H1 (cell line): Measurements from ENCODE around the gene RMND5B.

Source experiments
- BACH1 ChIP-seq: IDR thresholded peaks from 2 replicates; pipeline ENCODE4 v1.6.1; 2012; ENCODE audit warnings: low read length, improper control_type of control experiment
- CHD1 ChIP-seq: IDR thresholded peaks from 2 replicates; pipeline ENCODE4 v1.6.1; 2012; ENCODE audit warnings: low read depth, low read length, improper control_type of control experiment
- EP300 ChIP-seq, 2 experiments: IDR thresholded peaks; 1 replicate in 1 of 2; 2 replicates in 1 of 2; pipeline ENCODE4 v1.6.1; 2011 to 2012; ENCODE audit warnings: low read depth in 2 of 2, low read length in 2 of 2, mild to moderate bottlenecking in 2 of 2, borderline replicate concordance in 1 of 2, inconsistent platforms in 1 of 2, moderate library complexity in 1 of 2
- EZH2 ChIP-seq: fragments of 200-600 bp; sonication (generic); IDR thresholded peaks from 2 replicates; pipeline ENCODE4 v1.7.1; 2012; ENCODE audit warnings: low read depth, mild to moderate bottlenecking, moderate library complexity, low read length, inconsistent platforms; ENCODE audit not compliant: severe bottlenecking
- NANOG ChIP-seq: IDR thresholded peaks from 2 replicates; pipeline ENCODE4 v1.6.1; 2011; ENCODE audit warnings: low read length, low read depth, mild to moderate bottlenecking, inconsistent platforms; ENCODE audit not compliant: insufficient read depth, poor library complexity, severe bottlenecking
- POLR2A ChIP-seq, 2 experiments: IDR thresholded peaks; 1 replicate in 1 of 2; 2 replicates in 1 of 2; pipeline ENCODE4 v1.6.1; 2011; ENCODE audit warnings: low read depth in 2 of 2, low read length in 2 of 2, mild to moderate bottlenecking in 2 of 2; ENCODE audit errors: control extremely low read depth in 1 of 2
- POLR2AphosphoS5 ChIP-seq: IDR thresholded peaks from 2 replicates; pipeline ENCODE4 v1.6.1; 2011; ENCODE audit warnings: low read depth, low read length
- SAP30 ChIP-seq: fragments of 300-600 bp; sonication (generic); IDR thresholded peaks from 2 replicates; pipeline ENCODE4 v1.7.1; 2012; ENCODE audit warnings: low read length, moderate library complexity, mild to moderate bottlenecking, inconsistent platforms; ENCODE audit not compliant: insufficient read depth, insufficient replicate concordance
- TEAD4 ChIP-seq: IDR thresholded peaks from 2 replicates; pipeline ENCODE4 v1.6.1; 2012; ENCODE audit warnings: low read depth, low read length, inconsistent platforms, mixed read lengths
- TF ChIP-seq, protein P1 (sequence below), 3 experiments: IDR thresholded peaks; 1 replicate in 2 of 3; 2 replicates in 1 of 3; pipeline versions ENCODE4 v1.5.1 to v1.6.1; 2011; ENCODE audit warnings: low read length in 3 of 3, mild to moderate bottlenecking in 3 of 3, inconsistent platforms in 2 of 3, low read depth in 1 of 3, moderate library complexity in 1 of 3; ENCODE audit not compliant: insufficient read depth in 1 of 3; ENCODE audit errors: control extremely low read depth in 1 of 3
- TF ChIP-seq, protein P2 (sequence below): fragments of 300-600 bp; sonication (generic); IDR thresholded peaks from 2 replicates; pipeline ENCODE4 v1.7.1; 2012; ENCODE audit warnings: low read length, moderate library complexity, mild to moderate bottlenecking, inconsistent platforms; ENCODE audit not compliant: insufficient replicate concordance
- TF ChIP-seq, protein P3 (sequence below): IDR thresholded peaks from 2 replicates; pipeline ENCODE4 v1.6.1; 2011; ENCODE audit warnings: low read length, improper control_type of control experiment

DNA sequence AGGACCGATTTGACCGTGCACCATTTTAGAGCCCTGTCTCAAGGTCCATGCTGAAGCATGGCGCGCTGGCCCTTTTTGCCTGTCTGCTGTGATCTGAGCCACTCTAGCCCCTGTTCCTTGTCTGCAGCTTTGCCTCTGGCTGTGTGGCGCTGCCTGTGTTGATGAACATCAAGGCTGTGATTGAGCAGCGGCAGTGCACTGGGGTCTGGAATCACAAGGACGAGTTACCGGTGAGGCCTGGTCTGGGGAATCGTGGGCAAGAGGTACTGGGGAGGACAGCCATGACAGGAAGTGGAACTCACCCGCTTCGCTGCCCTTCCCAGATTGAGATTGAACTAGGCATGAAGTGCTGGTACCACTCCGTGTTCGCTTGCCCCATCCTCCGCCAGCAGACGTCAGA is 16.6 kb downstream of the RMND5B start:
- TF ChIP-seq EP300 (IDR thresholded peaks at IDR 0.05; ENCODE audit: borderline replicate concordance in 1 of 2, low read depth in 2 of 2, low read length in 2 of 2), result no peak
- no peak for TF ChIP-seq EZH2
- TF ChIP-seq TEAD4, result no peak
- no peak for TF ChIP-seq SAP30
- TF ChIP-seq, protein P1, sequence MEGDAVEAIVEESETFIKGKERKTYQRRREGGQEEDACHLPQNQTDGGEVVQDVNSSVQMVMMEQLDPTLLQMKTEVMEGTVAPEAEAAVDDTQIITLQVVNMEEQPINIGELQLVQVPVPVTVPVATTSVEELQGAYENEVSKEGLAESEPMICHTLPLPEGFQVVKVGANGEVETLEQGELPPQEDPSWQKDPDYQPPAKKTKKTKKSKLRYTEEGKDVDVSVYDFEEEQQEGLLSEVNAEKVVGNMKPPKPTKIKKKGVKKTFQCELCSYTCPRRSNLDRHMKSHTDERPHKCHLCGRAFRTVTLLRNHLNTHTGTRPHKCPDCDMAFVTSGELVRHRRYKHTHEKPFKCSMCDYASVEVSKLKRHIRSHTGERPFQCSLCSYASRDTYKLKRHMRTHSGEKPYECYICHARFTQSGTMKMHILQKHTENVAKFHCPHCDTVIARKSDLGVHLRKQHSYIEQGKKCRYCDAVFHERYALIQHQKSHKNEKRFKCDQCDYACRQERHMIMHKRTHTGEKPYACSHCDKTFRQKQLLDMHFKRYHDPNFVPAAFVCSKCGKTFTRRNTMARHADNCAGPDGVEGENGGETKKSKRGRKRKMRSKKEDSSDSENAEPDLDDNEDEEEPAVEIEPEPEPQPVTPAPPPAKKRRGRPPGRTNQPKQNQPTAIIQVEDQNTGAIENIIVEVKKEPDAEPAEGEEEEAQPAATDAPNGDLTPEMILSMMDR (IDR thresholded peaks at IDR 0.05; ENCODE audit: control extremely low read depth in 1 of 3, insufficient read depth in 1 of 3, low read depth in 1 of 3, low read length in 3 of 3), result no peak
- no peak for TF ChIP-seq BACH1
- TF ChIP-seq POLR2AphosphoS5, result peak; percentile 34; the same call in 1 of the 2 replicates
- no peak for TF ChIP-seq CHD1
- TF ChIP-seq, protein P2, sequence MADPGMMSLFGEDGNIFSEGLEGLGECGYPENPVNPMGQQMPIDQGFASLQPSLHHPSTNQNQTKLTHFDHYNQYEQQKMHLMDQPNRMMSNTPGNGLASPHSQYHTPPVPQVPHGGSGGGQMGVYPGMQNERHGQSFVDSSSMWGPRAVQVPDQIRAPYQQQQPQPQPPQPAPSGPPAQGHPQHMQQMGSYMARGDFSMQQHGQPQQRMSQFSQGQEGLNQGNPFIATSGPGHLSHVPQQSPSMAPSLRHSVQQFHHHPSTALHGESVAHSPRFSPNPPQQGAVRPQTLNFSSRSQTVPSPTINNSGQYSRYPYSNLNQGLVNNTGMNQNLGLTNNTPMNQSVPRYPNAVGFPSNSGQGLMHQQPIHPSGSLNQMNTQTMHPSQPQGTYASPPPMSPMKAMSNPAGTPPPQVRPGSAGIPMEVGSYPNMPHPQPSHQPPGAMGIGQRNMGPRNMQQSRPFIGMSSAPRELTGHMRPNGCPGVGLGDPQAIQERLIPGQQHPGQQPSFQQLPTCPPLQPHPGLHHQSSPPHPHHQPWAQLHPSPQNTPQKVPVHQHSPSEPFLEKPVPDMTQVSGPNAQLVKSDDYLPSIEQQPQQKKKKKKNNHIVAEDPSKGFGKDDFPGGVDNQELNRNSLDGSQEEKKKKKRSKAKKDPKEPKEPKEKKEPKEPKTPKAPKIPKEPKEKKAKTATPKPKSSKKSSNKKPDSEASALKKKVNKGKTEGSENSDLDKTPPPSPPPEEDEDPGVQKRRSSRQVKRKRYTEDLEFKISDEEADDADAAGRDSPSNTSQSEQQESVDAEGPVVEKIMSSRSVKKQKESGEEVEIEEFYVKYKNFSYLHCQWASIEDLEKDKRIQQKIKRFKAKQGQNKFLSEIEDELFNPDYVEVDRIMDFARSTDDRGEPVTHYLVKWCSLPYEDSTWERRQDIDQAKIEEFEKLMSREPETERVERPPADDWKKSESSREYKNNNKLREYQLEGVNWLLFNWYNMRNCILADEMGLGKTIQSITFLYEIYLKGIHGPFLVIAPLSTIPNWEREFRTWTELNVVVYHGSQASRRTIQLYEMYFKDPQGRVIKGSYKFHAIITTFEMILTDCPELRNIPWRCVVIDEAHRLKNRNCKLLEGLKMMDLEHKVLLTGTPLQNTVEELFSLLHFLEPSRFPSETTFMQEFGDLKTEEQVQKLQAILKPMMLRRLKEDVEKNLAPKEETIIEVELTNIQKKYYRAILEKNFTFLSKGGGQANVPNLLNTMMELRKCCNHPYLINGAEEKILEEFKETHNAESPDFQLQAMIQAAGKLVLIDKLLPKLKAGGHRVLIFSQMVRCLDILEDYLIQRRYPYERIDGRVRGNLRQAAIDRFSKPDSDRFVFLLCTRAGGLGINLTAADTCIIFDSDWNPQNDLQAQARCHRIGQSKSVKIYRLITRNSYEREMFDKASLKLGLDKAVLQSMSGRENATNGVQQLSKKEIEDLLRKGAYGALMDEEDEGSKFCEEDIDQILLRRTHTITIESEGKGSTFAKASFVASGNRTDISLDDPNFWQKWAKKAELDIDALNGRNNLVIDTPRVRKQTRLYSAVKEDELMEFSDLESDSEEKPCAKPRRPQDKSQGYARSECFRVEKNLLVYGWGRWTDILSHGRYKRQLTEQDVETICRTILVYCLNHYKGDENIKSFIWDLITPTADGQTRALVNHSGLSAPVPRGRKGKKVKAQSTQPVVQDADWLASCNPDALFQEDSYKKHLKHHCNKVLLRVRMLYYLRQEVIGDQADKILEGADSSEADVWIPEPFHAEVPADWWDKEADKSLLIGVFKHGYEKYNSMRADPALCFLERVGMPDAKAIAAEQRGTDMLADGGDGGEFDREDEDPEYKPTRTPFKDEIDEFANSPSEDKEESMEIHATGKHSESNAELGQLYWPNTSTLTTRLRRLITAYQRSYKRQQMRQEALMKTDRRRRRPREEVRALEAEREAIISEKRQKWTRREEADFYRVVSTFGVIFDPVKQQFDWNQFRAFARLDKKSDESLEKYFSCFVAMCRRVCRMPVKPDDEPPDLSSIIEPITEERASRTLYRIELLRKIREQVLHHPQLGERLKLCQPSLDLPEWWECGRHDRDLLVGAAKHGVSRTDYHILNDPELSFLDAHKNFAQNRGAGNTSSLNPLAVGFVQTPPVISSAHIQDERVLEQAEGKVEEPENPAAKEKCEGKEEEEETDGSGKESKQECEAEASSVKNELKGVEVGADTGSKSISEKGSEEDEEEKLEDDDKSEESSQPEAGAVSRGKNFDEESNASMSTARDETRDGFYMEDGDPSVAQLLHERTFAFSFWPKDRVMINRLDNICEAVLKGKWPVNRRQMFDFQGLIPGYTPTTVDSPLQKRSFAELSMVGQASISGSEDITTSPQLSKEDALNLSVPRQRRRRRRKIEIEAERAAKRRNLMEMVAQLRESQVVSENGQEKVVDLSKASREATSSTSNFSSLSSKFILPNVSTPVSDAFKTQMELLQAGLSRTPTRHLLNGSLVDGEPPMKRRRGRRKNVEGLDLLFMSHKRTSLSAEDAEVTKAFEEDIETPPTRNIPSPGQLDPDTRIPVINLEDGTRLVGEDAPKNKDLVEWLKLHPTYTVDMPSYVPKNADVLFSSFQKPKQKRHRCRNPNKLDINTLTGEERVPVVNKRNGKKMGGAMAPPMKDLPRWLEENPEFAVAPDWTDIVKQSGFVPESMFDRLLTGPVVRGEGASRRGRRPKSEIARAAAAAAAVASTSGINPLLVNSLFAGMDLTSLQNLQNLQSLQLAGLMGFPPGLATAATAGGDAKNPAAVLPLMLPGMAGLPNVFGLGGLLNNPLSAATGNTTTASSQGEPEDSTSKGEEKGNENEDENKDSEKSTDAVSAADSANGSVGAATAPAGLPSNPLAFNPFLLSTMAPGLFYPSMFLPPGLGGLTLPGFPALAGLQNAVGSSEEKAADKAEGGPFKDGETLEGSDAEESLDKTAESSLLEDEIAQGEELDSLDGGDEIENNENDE, result no peak
- TF ChIP-seq, protein P3, sequence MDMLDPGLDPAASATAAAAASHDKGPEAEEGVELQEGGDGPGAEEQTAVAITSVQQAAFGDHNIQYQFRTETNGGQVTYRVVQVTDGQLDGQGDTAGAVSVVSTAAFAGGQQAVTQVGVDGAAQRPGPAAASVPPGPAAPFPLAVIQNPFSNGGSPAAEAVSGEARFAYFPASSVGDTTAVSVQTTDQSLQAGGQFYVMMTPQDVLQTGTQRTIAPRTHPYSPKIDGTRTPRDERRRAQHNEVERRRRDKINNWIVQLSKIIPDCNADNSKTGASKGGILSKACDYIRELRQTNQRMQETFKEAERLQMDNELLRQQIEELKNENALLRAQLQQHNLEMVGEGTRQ, result no peak
- no peak for TF ChIP-seq NANOG
- no peak for TF ChIP-seq POLR2A (IDR thresholded peaks at IDR 0.05; ENCODE audit: control extremely low read depth in 1 of 2, low read depth in 2 of 2, low read length in 2 of 2)
